HEK293T (cell line): Measurements from ENCODE around the gene PTCH1.

Experiments
- CTCF ChIA-PET: fragments of 350-600 bp; formaldehyde crosslinking; extraction: SDS; loops from one replicate; lab custom pipeline; 2021; ENCODE audit warnings: antibody characterized with exemption, inconsistent platforms; lab: Yijun Ruan, JAX
- POLR2A ChIA-PET: fragments of 350-600 bp; formaldehyde crosslinking; extraction: SDS; loops from one replicate; lab custom pipeline; 2020; ENCODE audit warnings: antibody characterized with exemption, inconsistent platforms; lab: Yijun Ruan, JAX
- DNase-seq: peaks from one replicate; pipeline ENCODE4 v3.0.0; 2012; ENCODE audit warnings: mixed read lengths; ENCODE audit errors: extremely low spot score
- ARNT ChIP-seq: fragments of 450-650 bp; IDR thresholded peaks from 2 replicates; pipeline ENCODE4 v1.6.1; 2017; ENCODE audit warnings: mild to moderate bottlenecking
- BHLHE40 ChIP-seq: fragments of 450-650 bp; IDR thresholded peaks from 2 replicates; pipeline ENCODE4 v1.6.1; 2016; ENCODE audit warnings: mild to moderate bottlenecking, moderate library complexity, borderline replicate concordance
- CTBP1 ChIP-seq: fragments of 450-650 bp; IDR thresholded peaks from 2 replicates; pipeline ENCODE4 v1.6.1; 2016; ENCODE audit warnings: borderline replicate concordance
- ELF4 ChIP-seq: fragments of 450-650 bp; IDR thresholded peaks from 2 replicates; pipeline ENCODE4 v1.6.1; 2017; ENCODE audit warnings: antibody characterized with exemption
- FOXA1 ChIP-seq: fragments of 450-650 bp; IDR thresholded peaks from 2 replicates; pipeline ENCODE4 v1.6.1; 2016; ENCODE audit warnings: mild to moderate bottlenecking
- FOXK2 ChIP-seq: fragments of 450-650 bp; IDR thresholded peaks from 2 replicates; pipeline ENCODE4 v1.6.1; 2016; ENCODE audit warnings: mild to moderate bottlenecking
- FOXM1 ChIP-seq: fragments of 450-650 bp; IDR thresholded peaks from 2 replicates; pipeline ENCODE4 v1.6.1; 2017; ENCODE audit warnings: mild to moderate bottlenecking, borderline replicate concordance
- HDGF ChIP-seq: fragments of 450-650 bp; IDR thresholded peaks from 2 replicates; pipeline ENCODE4 v1.6.1; 2017; ENCODE audit warnings: antibody characterized with exemption, borderline replicate concordance
- L3MBTL2 ChIP-seq: fragments of 450-650 bp; conservative IDR thresholded peaks from 2 replicates; pipeline ENCODE4 v1.6.1; 2016; ENCODE audit warnings: mild to moderate bottlenecking
- LEF1 ChIP-seq: fragments of 450-650 bp; IDR thresholded peaks from 2 replicates; pipeline ENCODE4 v1.6.1; 2017; ENCODE audit warnings: mild to moderate bottlenecking, borderline replicate concordance
- NFRKB ChIP-seq: fragments of 450-650 bp; IDR thresholded peaks from 2 replicates; pipeline ENCODE4 v1.6.1; 2016; ENCODE audit warnings: mild to moderate bottlenecking, moderate library complexity
- PKNOX1 ChIP-seq: fragments of 450-650 bp; IDR thresholded peaks from 2 replicates; pipeline ENCODE4 v1.6.1; 2016
- SP1 ChIP-seq: fragments of 450-650 bp; IDR thresholded peaks from 2 replicates; pipeline ENCODE4 v1.6.1; 2017
- SUZ12 ChIP-seq: fragments of 450-650 bp; IDR thresholded peaks from 2 replicates; pipeline ENCODE4 v1.6.1; 2016; ENCODE audit warnings: mild to moderate bottlenecking
- TARDBP ChIP-seq: fragments of 450-650 bp; IDR thresholded peaks from 2 replicates; pipeline ENCODE4 v1.6.1; 2016
- ZNF384 ChIP-seq: fragments of 450-650 bp; IDR thresholded peaks from 2 replicates; pipeline ENCODE4 v1.6.1; 2016

Gene PTCH1

GRCh38 chr9:95441081-95441480 is 75.7 kb downstream of the PTCH1 start:
- POLR2A ChIA-PET: no interaction called here
- CTCF ChIA-PET: no interaction called here
- TF ChIP-seq ARNT: no peak
- no peak for TF ChIP-seq LEF1
- no peak for TF ChIP-seq BHLHE40
- TF ChIP-seq PKNOX1: no peak
- no peak for TF ChIP-seq NFRKB
- no peak for TF ChIP-seq SP1
- no peak for TF ChIP-seq TARDBP
- TF ChIP-seq FOXM1: no peak
- no peak for TF ChIP-seq SUZ12
- no peak for TF ChIP-seq FOXK2
- TF ChIP-seq L3MBTL2: no peak
- no peak for TF ChIP-seq ZNF384
- no peak for DNase-seq

- POLR2A ChIA-PET: no interaction called here
- no peak for DNase-seq
- TF ChIP-seq NFRKB (no peak), CTBP1 (no peak), ELF4 (no peak), FOXA1 (no peak), TARDBP (no peak), BHLHE40 (no peak), FOXK2 (no peak), L3MBTL2 (no peak), LEF1 (no peak), ZNF384 (no peak), ARNT (no peak), SP1 (no peak), HDGF (no peak), FOXM1 (no peak), PKNOX1 (no peak), SUZ12 (no peak)
- CTCF ChIA-PET: no interaction called here
Measured at GRCh38 chr9:95440447-95440846, 76.3 kb downstream of the PTCH1 start.

- TF ChIP-seq FOXA1: no peak
- TF ChIP-seq BHLHE40: no peak
- TF ChIP-seq ZNF384: no peak
- ChIA-PET POLR2A (no interaction called here), CTCF (no interaction called here)
- no peak for DNase-seq
Measured at GRCh38 chr9:95438561-95439357, 78.0 kb downstream of the PTCH1 start.

GRCh38 chr9:95437559-95437958 is 79.2 kb downstream of the PTCH1 start:
- POLR2A ChIA-PET: no interaction called here
- DNase-seq: no peak
- CTCF ChIA-PET: no interaction called here
- TF ChIP-seq FOXA1 (no peak), ARNT (no peak), TARDBP (no peak)

GRCh38 chr9:95436416-95436815 is 80.4 kb downstream of the PTCH1 start:
- ChIA-PET POLR2A (no interaction called here), CTCF (no interaction called here)
- no peak for DNase-seq
- no peak for TF ChIP-seq ARNT
- no peak for TF ChIP-seq ZNF384

- no peak for DNase-seq
- ChIA-PET CTCF (no interaction called here), POLR2A (no interaction called here)
- TF ChIP-seq FOXM1 (no peak), FOXA1 (no peak), SP1 (no peak), LEF1 (no peak), HDGF (no peak), NFRKB (no peak), SUZ12 (no peak), L3MBTL2 (no peak), PKNOX1 (no peak), BHLHE40 (no peak), CTBP1 (no peak), ARNT (no peak), FOXK2 (no peak), ELF4 (no peak), ZNF384 (no peak)
Measured at GRCh38 chr9:95435074-95435728, 81.6 kb downstream of the PTCH1 start.
